ENCODE data around the gene EHHADH.
"Not testable (repeated sequence)": the region's sequence is repeated elsewhere in the genome, so short reads cannot be mapped to it uniquely, and the experiment has no call there.

The EHHADH gene

DNA sequence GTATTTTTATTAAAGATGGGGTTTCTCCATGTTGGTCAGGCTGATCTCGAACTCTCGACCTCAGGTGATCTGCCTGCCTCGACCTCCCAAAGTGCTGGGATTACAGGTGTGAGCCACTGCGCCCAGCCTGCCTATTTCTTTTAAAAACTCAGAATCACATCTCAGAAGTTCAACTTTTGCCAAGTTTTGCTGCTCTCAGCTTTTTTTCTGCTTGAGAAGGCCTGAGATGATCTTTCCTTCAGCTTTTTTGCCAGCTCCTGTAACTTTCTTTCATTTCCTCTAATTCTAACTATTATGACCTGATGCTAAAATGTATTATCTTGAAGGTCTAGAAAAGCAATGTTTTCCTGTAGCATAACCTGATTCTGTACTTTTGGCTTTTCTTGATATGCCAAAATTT is 9.6 kb upstream of the EHHADH start:
- H3K4me1 ChIP-seq (ENCODE audit: insufficient read depth, low read length, severe bottlenecking), result no peaks in the 10 kb centered on the region
- no peak overlapping the region for H2AFZ ChIP-seq (ENCODE audit: low read length)
- H3K4me2 ChIP-seq (ENCODE audit: low read length), result no peak overlapping the region
- H3K27ac ChIP-seq (ENCODE audit: low read depth, low read length, poor library complexity, severe bottlenecking), result no peak overlapping the region
- H3K4me3 ChIP-seq (ENCODE audit: low read depth, low read length, poor library complexity, severe bottlenecking), result no peak overlapping the region
- no peaks in the 10 kb centered on the region for H3K9me2 ChIP-seq (ENCODE audit: low read depth, low read length)
- no peaks in the 10 kb centered on the region for H3K9me3 ChIP-seq (ENCODE audit: low read length)
- no peaks in the 10 kb centered on the region for H3K79me2 ChIP-seq (ENCODE audit: insufficient read depth, low read length)
- TF ChIP-seq, protein P1, sequence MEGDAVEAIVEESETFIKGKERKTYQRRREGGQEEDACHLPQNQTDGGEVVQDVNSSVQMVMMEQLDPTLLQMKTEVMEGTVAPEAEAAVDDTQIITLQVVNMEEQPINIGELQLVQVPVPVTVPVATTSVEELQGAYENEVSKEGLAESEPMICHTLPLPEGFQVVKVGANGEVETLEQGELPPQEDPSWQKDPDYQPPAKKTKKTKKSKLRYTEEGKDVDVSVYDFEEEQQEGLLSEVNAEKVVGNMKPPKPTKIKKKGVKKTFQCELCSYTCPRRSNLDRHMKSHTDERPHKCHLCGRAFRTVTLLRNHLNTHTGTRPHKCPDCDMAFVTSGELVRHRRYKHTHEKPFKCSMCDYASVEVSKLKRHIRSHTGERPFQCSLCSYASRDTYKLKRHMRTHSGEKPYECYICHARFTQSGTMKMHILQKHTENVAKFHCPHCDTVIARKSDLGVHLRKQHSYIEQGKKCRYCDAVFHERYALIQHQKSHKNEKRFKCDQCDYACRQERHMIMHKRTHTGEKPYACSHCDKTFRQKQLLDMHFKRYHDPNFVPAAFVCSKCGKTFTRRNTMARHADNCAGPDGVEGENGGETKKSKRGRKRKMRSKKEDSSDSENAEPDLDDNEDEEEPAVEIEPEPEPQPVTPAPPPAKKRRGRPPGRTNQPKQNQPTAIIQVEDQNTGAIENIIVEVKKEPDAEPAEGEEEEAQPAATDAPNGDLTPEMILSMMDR (IDR thresholded peaks at IDR 0.05; ENCODE audit: low read length), result no peak
- no peak for TF ChIP-seq EZH2 (IDR thresholded peaks at IDR 0.05; ENCODE audit: borderline replicate concordance, low read length)
- no peaks in the 10 kb centered on the region for H3K27me3 ChIP-seq (ENCODE audit: insufficient read depth, low read length)
- H3K9ac ChIP-seq (ENCODE audit: low read length), result no peak overlapping the region
- no peaks in the 10 kb centered on the region for H3K36me3 ChIP-seq (ENCODE audit: insufficient read depth, low read length)
- no peaks in the 10 kb centered on the region for H4K20me1 ChIP-seq (ENCODE audit: insufficient read depth, low read length)
- no peaks in the 10 kb centered on the region for H3F3A ChIP-seq (ENCODE audit: insufficient read depth, low read length)

GRCh38 chr3:185257334-185257733 is 3.5 kb upstream of the EHHADH start:
- Histone ChIP-seq H3K36me3 (ENCODE audit: insufficient read depth, low read length) (no peaks in the 10 kb centered on the region), H2AFZ (ENCODE audit: low read length) (no peak overlapping the region), H3K9ac (ENCODE audit: low read length) (no peak overlapping the region), H3K4me2 (ENCODE audit: low read length) (no peak overlapping the region), H3K9me3 (ENCODE audit: low read length) (peaks cover 8% of the 10 kb centered on the region; the same call in 1 of the 2 replicates), H3K27ac (ENCODE audit: low read depth, low read length, poor library complexity, severe bottlenecking) (no peak overlapping the region), H3K79me2 (ENCODE audit: insufficient read depth, low read length) (no peaks in the 10 kb centered on the region), H3K4me1 (ENCODE audit: insufficient read depth, low read length, severe bottlenecking) (no peaks in the 10 kb centered on the region), H3K4me3 (ENCODE audit: low read depth, low read length, poor library complexity, severe bottlenecking) (no peak overlapping the region), H3K27me3 (ENCODE audit: insufficient read depth, low read length) (no peaks in the 10 kb centered on the region), H3F3A (ENCODE audit: insufficient read depth, low read length) (no peaks in the 10 kb centered on the region), H4K20me1 (ENCODE audit: insufficient read depth, low read length) (no peaks in the 10 kb centered on the region), H3K9me2 (ENCODE audit: low read depth, low read length) (no peaks in the 10 kb centered on the region)
- TF ChIP-seq, protein P1 (IDR thresholded peaks at IDR 0.05; ENCODE audit: low read length), result no peak
- TF ChIP-seq EZH2 (IDR thresholded peaks at IDR 0.05; ENCODE audit: borderline replicate concordance, low read length), result no peak

DNA sequence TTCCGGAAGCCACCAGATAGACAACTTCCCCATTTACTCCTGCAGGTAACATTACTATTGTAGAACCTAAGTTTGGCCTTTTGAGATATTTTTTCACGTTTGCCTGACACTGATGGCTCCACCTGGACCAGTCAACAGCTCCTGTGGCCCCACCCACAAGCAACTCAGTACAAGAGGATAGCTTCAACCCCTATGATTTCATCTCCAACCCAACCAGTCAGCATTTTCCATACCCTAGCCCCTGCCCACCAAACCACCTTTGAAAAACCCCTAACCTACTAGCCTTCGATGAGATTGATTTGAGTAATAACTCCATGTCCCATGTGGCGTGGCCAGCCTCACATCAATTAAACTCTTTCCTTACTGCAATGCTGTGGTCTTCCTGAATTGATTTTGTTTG is 950 bp upstream of the EHHADH start:
- no peaks in the 10 kb centered on the region for H3K27me3 ChIP-seq (ENCODE audit: insufficient read depth, low read length)
- no peak overlapping the region for H3K4me3 ChIP-seq (ENCODE audit: low read depth, low read length, poor library complexity, severe bottlenecking)
- H3K4me2 ChIP-seq (ENCODE audit: low read length), result no peak overlapping the region
- TF ChIP-seq EZH2 (IDR thresholded peaks at IDR 0.05; ENCODE audit: borderline replicate concordance, low read length), result no peak
- TF ChIP-seq, protein P1 (IDR thresholded peaks at IDR 0.05; ENCODE audit: low read length), result no peak
- H3K36me3 ChIP-seq (ENCODE audit: insufficient read depth, low read length), result no peaks in the 10 kb centered on the region
- no peaks in the 10 kb centered on the region for H4K20me1 ChIP-seq (ENCODE audit: insufficient read depth, low read length)
- H3F3A ChIP-seq (ENCODE audit: insufficient read depth, low read length), result no peaks in the 10 kb centered on the region
- H3K9ac ChIP-seq (ENCODE audit: low read length), result no peak overlapping the region
- no peaks in the 10 kb centered on the region for H3K4me1 ChIP-seq (ENCODE audit: insufficient read depth, low read length, severe bottlenecking)
- H3K9me3 ChIP-seq (ENCODE audit: low read length), result peaks cover 8% of the 10 kb centered on the region; the same call in 1 of the 2 replicates
- H3K9me2 ChIP-seq (ENCODE audit: low read depth, low read length), result no peaks in the 10 kb centered on the region
- H2AFZ ChIP-seq (ENCODE audit: low read length), result no peak overlapping the region
- no peak overlapping the region for H3K27ac ChIP-seq (ENCODE audit: low read depth, low read length, poor library complexity, severe bottlenecking)
- H3K79me2 ChIP-seq (ENCODE audit: insufficient read depth, low read length), result no peaks in the 10 kb centered on the region

DNA sequence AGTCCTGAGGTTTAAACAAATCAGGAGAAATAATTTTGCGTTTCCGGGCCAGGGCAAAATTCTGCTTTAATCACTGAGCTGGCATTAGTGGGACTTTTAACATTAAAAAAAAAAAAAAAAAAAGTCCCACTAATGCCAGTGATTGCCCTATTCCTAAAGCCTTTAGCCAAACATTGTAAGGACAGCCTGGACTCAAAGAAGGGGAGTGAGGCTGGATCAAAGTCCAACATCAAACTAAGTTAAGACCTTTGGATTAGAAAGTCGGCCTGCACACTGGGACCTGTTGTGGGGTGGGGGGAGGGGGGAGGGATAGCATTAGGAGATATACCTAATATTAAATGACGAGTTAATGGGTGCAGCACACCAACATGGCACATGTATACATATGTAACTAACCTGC is 716 bp downstream of the EHHADH start:
- not testable (repeated sequence) for H3K9me3 ChIP-seq (ENCODE audit: low read length); H3K36me3 ChIP-seq (ENCODE audit: insufficient read depth, low read length); H3K4me1 ChIP-seq (ENCODE audit: insufficient read depth, low read length, severe bottlenecking); H3K9me2 ChIP-seq (ENCODE audit: low read depth, low read length); H2AFZ ChIP-seq (ENCODE audit: low read length); H3F3A ChIP-seq (ENCODE audit: insufficient read depth, low read length); H3K4me2 ChIP-seq (ENCODE audit: low read length); H3K4me3 ChIP-seq (ENCODE audit: low read depth, low read length, poor library complexity, severe bottlenecking); H3K27ac ChIP-seq (ENCODE audit: low read depth, low read length, poor library complexity, severe bottlenecking); H3K9ac ChIP-seq (ENCODE audit: low read length); H3K27me3 ChIP-seq (ENCODE audit: insufficient read depth, low read length); H4K20me1 ChIP-seq (ENCODE audit: insufficient read depth, low read length); H3K79me2 ChIP-seq (ENCODE audit: insufficient read depth, low read length)

All from OCI-LY1 (cell line).